Ovary (tissue), 3 donors: Measurements from ENCODE around the gene CEP41.

Experiments used
- CTCF ChIP-seq, 3 donors: fragments of 450-650 bp in 2 of 3; fragments of 200-600 bp in 1 of 3; IDR thresholded peaks; one replicate each; pipeline versions ENCODE4 v1.5.1 to v1.8.0; 2016 to 2022; ENCODE audit warnings: antibody characterized with exemption in 3 of 3, mild to moderate bottlenecking in 1 of 3
- POLR2A ChIP-seq: fragments of 450-650 bp; IDR thresholded peaks from one replicate; pipeline ENCODE4 v1.6.1; 2017; ENCODE audit warnings: antibody characterized with exemption, mild to moderate bottlenecking, moderate library complexity
- donor health status: DM: no; HTN: no; CAD: no.

GRCh38 chr7:130436253-130436652 lies 4.6 kb downstream of the CEP41 start:
- TF ChIP-seq CTCF (IDR thresholded peaks at IDR 0.05) (no peak), POLR2A (no peak)
